22Rv1 (cell line): ENCODE data around the gene POU1F1.

Experiments used
- H3K27ac ChIP-seq: fragments of 450-650 bp; 2 replicates; pipeline ENCODE4 v1.5.1; 2017
- CTCF ChIP-seq: fragments of 450-650 bp; IDR thresholded peaks from 2 replicates; pipeline ENCODE4 v1.5.1; 2017; ENCODE audit warnings: mild to moderate bottlenecking
- ZFX ChIP-seq: fragments of 450-650 bp; IDR thresholded peaks from 2 replicates; pipeline ENCODE4 v1.6.1; 2017; ENCODE audit warnings: antibody characterized with exemption, borderline replicate concordance

The POU1F1 gene

DNA sequence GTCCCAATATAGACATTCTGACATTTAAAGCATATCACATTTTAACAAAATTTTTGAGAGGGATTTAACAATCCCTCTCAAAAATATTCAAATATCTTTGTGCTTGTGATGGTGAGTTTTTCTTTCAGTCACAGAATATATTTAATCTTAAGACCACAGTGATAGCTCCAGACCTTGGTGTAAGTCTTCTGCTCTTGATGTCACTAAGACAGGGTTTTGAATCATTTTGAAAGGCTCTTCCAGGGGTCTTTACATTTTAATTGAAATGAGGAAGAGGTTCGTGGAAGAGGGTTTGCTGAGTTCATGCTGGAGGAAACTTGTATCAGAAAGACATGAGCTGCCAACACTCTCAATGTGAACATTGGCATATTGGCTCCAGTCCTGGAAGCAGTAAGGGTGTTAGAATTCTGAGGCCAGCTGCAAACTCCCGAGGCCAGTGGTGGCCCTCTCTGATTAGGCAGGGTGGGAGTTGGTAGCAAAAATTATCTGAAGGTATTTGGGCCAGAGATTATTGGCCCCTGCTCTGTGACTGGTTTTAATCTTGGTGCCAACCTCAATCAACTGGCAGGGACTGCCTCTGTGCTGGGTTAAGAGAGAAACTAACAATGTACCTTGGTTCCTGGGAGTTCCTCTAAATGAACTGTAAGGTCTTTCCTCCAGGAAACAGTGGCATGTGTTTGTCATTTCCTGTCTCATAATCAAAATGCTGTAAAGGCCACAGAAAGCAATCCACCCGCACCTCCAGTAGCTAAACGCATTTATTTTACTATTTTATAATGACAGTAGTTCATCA, 5.3 kb downstream of the POU1F1 start:
- TF ChIP-seq ZFX (no peak), CTCF (no peak)
- H3K27ac ChIP-seq: no peak overlapping the region

- no peak overlapping the region for H3K27ac ChIP-seq
- TF ChIP-seq CTCF (no peak), ZFX (no peak)
Measured at GRCh38 chr3:87269723-87270122, 6.7 kb downstream of the POU1F1 start.

GRCh38 chr3:87268646-87269211, 7.7 kb downstream of the POU1F1 start:
- H3K27ac ChIP-seq: no peak overlapping the region
- no peak for TF ChIP-seq CTCF

DNA sequence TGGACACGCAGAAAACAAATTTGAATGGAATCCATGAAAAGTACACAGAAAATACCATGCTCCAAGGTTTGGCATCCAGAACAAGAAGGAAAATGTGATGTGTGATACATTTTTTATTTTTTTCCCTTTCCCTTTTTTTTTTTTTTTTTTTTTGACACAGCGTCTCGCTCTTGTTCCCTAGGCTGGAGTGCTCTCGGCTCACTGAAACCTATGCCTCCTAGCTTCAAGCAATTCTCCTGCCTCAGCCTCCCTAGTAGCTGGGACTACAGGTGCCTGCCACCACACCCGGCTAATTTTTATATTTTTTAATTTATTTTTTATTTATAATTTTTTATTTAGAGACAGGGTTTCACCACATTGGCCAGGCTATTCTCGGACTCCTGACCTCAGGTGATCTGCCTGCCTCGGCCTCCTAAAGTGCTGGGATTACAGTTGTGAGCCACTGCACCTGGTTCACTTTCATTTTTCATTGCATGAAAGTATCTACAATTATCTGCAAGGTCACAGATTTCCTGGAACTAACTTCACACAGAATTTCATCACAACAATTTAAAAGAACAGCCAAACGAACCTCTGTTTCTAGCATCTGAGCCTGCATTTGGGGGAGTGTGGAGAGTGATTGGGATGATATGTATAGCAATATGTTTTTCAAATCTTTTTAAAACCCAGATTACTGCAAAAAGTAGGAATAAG, 8.3 kb downstream of the POU1F1 start:
- H3K27ac ChIP-seq: no peak overlapping the region
- TF ChIP-seq ZFX (no peak), CTCF (no peak)

- H3K27ac ChIP-seq: no peak overlapping the region
- no peak for TF ChIP-seq CTCF
- TF ChIP-seq ZFX: no peak
Measured at GRCh38 chr3:87261925-87262324, 14.5 kb downstream of the POU1F1 start.

- TF ChIP-seq CTCF (peak; percentile 83), ZFX (no peak)
- no peak overlapping the region for H3K27ac ChIP-seq
Measured at GRCh38 chr3:87260270-87260669, 16.1 kb downstream of the POU1F1 start.

GRCh38 chr3:87250009-87250408, 26.4 kb downstream of the POU1F1 start:
- no peak for TF ChIP-seq ZFX
- TF ChIP-seq CTCF: no peak
- no peak overlapping the region for H3K27ac ChIP-seq
